Activated CD4-positive, alpha-beta T cell treated with anti-CD3 and anti-CD28 coated beads, Interleukin-2, amount 50 U/mL, for 4 hours (primary cell): ENCODE results near the gene CDH8.
"Not testable (repeated sequence)": the region's sequence is repeated elsewhere in the genome, so short reads cannot be mapped to it uniquely, and the experiment has no call there.

Source experiments
- DNase-seq, 2 experiments: peaks; one replicate each; pipeline ENCODE4 v3.0.0-alpha.2; 2020

Gene CDH8

GRCh38 chr16:61763013-61763412 lies 273.2 kb downstream of the CDH8 start:
- DNase-seq: no peak

DNA sequence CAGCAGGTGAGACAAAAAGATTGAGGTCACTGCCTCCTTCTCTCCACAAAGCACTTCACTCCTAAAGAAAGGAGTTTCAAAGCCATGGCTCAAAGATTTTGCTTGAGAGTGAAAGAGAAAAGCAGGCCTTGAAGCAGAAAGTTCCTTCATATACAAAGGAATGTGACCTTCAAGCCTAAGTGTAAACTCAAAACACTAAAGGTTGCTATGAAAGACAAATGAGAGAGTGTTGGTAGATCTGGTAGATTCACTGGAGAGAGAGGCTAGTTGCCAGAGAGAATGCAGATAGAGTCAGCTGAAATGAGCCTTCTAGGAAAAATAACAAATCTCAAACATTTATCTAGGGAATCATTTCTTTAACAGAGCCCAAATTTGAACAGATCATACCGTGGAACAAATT lies 305.2 kb downstream of the CDH8 start:
- DNase-seq: no peak

DNA sequence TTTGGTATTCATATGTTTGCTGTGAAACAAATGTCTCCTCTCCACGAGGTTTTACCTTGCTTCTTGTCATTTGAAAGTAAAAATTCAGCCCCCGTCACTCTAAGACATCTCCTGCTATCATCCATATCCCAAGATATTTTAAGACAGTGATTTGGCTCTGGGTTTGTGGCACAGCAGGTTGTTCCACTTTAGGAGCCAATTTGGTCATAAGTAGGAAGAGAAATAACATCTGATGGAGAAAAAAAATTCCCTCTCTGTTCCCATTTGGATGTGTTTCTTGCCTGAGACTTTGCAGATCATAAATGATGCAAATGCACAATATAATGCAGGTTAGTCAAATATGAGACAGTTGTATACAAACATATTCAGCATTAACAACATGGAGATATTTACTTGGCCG lies 309.5 kb downstream of the CDH8 start:
- no peak for DNase-seq

DNA sequence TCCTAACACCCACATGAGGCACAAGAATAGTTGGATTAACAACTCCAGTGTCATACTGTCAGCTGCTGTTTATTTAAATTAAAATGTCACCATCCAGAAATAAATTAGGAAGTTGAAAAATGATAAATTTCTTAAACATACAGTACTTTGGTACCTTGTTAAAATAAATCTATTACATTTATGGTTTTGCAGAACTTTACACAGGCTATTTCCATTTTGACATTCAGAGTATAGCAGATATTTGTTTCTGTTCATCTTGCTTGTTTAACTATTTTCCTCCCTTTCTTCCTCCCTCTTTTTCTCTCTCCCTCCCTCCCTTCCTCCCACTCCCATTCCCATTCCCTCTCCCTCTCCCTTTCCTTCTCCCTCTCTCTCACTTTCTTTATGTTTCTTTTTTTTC lies 310.1 kb downstream of the CDH8 start:
- DNase-seq: no peak

DNA sequence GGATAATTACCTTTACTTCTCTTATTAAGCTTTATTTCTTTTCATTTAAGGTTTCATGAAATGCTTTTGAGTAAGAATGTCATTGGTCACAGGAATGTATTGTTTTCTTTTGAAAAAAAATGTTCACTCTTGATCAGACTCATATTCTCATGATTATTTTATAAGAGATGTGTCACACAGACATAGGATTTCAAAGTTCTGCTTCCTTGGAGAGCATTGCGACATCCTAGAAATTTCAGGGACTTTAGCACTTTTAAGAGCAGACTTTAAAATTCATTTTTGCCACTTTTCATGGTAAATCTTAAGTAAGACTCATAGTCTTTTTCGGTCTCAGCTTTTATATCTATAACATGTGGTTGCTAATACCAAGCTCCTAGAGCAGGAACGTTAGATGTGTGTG lies 314.7 kb downstream of the CDH8 start:
- no peak for DNase-seq

DNA sequence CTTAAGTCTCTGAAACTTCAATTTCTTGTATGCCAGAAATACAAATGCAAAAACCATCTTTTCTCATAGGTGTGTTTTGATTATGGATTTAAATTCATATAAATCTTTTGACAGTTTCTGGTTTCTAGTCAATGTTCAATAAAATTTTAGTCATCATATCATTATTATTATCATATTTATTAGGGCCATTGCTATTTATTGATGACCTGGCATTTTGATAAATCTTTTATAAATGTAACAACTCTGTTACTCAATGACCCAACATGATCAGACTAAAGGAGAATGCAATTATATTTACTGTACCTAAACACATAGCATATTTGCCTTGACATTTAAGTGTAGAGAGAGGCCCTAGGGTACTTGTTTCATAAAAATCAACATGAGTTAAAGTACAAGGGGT lies 320.8 kb downstream of the CDH8 start:
- DNase-seq: no peak

DNA sequence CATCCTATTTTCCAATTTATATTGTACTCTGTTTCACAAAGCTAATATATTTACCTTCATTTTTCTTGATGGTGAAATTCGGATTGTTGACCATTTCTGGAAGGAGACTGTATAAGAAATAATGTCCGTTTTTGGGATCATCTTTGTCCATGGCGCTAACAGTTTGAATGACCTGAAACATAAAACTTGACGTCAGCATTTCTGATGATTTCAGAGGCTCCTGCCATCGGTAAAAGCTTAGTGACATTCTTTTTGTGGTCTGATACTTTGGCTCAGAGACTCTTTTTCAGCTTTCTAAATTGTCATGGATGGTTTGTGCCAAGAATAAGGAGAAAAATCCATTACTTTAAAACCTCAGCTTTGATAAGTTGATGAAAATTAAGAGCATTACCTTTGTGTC lies 322.5 kb downstream of the CDH8 start:
- no peak for DNase-seq

- DNase-seq: not testable (repeated sequence)
These were observed 336.6 kb downstream of the CDH8 start for GRCh38 chr16:61699640-61700039.

DNA sequence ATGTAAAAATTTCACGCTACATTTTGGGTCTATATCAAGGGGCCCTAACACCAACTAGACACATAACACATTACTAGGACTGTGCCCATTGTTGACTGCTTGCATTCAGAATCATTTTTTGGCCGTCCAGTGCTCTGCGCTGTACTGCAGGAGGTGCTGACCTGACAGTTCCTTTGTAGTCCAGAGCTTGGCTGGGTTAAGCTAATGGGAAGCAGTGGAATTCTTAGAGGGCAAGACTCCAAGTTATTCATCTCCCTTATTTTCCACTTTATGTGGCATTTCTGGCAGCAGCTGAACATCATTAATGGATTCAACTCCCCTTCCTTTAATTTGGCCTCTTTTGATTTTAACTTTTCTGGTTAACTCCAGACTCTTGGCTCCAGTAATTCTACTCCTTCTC lies 351.7 kb downstream of the CDH8 start:
- DNase-seq: no peak

- DNase-seq: no peak
These were observed 354.6 kb downstream of the CDH8 start for GRCh38 chr16:61681673-61682072.

GRCh38 chr16:61681124-61681523 lies 355.1 kb downstream of the CDH8 start:
- DNase-seq: no peak

- no peak for DNase-seq
These were observed 358.1 kb downstream of the CDH8 start for GRCh38 chr16:61678182-61678581.

DNA sequence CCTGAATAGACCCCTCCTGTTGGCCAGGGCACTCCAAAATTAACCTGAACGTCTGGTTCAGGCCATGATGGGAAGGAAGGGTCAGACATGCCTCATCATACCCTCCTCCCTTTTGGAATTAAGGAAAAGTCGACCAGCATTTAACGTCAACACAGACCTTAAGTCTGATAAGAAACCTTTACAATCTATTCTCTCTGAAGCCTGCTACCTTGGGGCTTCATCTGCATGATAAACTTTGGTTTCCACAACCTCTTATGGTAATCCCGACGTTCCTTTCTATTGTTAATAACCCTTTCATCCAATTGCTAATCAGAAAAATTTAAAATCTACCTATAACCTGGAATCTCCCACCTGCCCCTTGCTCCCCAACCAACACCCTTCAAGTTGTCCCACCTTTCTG lies 358.5 kb downstream of the CDH8 start:
- DNase-seq: no peak

DNA sequence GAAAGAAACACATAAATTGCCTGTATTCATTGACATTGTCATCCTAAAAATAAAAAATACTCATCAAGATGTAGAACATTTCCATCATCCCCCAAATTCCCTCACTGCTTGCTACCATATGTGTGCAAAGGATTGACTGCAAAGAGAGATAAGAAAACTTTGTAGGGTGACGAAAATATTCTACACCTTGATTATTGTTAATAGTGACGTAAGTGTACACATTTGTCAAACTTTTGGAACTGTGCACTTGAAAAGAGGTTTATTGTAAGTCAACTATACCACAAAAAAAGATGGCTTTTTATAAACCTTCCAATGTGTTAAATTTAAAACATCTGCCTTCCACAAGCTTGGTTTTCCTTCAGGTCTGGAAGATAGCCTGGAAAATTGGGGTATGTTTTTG lies 359.5 kb downstream of the CDH8 start:
- no peak for DNase-seq

- no peak for DNase-seq
These were observed 365.1 kb downstream of the CDH8 start for GRCh38 chr16:61671161-61671560.

GRCh38 chr16:61665512-61665911 lies 370.7 kb downstream of the CDH8 start:
- DNase-seq: no peak

DNA sequence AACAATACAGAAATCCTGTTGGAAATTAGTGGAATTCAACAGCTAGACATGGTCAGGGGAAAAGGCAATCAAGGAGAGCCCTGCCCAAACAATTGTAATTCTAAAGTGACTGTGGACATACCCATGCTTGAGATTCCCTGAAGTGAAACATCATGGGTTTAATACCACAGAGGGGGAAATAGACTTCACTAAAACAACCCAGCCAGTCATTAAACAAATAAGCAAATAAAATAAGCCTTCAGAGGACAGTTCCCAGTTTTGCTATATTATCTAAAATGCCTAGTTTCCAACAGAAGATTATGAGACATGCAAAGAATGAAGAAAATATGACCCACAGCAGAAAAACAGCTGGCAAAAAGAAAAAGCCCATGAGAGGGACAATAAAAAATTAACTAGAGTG lies 376.3 kb downstream of the CDH8 start:
- DNase-seq: no peak

DNA sequence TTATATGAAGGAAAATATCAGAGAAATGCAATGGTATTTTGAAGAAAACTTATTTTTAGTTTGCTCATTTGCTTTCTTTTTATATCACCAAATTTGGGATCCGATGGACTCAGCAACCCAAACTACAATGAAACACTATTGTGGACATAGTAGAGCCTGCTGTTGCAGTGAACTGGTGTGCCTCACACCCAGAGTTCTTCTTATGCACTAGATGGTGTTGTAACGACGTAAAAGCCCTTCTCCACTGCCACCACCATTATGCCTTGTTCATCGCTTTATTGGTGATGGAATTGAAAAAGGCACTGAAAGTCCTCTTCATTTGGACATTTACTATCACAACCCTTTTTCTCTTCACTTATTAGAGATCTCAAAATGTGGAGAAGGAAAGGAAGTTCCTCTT lies 381.3 kb downstream of the CDH8 start:
- DNase-seq: no peak

- DNase-seq: no peak
These were observed 382.7 kb downstream of the CDH8 start for GRCh38 chr16:61653544-61653943.

GRCh38 chr16:61645561-61645960 lies 390.7 kb downstream of the CDH8 start:
- no peak for DNase-seq

DNA sequence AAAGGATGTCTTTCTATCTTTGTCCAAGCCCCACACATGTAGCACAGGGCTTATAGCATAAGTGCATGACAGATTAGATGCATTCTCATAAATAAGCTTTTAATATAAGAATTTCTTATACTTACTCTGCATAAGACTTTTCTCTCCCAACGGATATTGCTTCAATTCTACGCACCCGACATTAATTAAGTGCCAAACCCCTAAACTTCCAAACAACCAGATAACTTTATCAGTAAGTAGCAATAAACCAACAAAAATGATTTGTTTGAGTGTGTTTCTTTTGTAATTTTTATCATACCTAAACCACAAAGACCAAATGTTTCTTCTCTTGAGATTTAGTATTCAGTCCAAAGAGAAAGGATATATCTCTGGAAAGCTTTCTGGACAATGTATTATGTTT lies 391.5 kb downstream of the CDH8 start:
- no peak for DNase-seq

GRCh38 chr16:61617219-61617783 lies 418.9 kb downstream of the CDH8 start:
- no peak for DNase-seq

DNA sequence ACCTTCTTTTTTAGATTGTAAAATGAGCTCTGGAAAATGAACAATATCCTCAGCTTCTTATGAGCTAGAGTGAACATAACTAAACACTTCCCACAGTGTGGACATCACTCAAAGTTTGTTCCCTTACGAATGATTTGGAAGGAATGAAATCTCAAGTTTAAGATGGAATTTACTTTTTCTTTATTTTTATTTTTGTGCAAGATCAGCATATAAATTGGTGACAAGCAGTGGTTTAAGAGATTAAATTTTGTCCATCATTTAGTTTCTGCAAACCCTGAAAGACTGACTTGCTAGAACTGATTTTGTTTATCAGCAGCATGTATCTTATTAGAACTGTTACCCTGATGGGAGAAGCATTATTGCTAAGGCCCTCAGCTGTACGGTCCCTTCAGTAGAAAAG lies 420.1 kb downstream of the CDH8 start:
- no peak for DNase-seq

- no peak for DNase-seq
These were observed 424.3 kb downstream of the CDH8 start for GRCh38 chr16:61611847-61612491.

- DNase-seq: no peak
These were observed 429.7 kb downstream of the CDH8 start for GRCh38 chr16:61606581-61606980.
